Central memory CD4-positive, alpha-beta T cell (primary cell): ENCODE measurements around the gene PLCB1.
"Not testable (repeated sequence)": the region's sequence is repeated elsewhere in the genome, so short reads cannot be mapped to it uniquely, and the experiment has no call there.

ENCODE experiments used
- DNase-seq: peaks from one replicate; pipeline ENCODE4 v3.0.0; 2022

The PLCB1 gene

GRCh38 chr20:8335495-8336195 lies 203.6 kb downstream of the PLCB1 start:
- no peak for DNase-seq

- no peak for DNase-seq
These were observed 207.3 kb downstream of the PLCB1 start for GRCh38 chr20:8339349-8339748.

GRCh38 chr20:8342391-8342790 lies 210.3 kb downstream of the PLCB1 start:
- no peak for DNase-seq

GRCh38 chr20:8344106-8344505 lies 212.0 kb downstream of the PLCB1 start:
- DNase-seq, result no peak

- no peak for DNase-seq
These were observed 212.6 kb downstream of the PLCB1 start for GRCh38 chr20:8344631-8345030.

- no peak for DNase-seq
These were observed 214.7 kb downstream of the PLCB1 start for GRCh38 chr20:8346700-8347270.

GRCh38 chr20:8350225-8350624 lies 218.2 kb downstream of the PLCB1 start:
- DNase-seq, result not testable (repeated sequence)

GRCh38 chr20:8352486-8352885 lies 220.4 kb downstream of the PLCB1 start:
- no peak for DNase-seq

- DNase-seq, result no peak
These were observed 221.4 kb downstream of the PLCB1 start for GRCh38 chr20:8353512-8353911.

GRCh38 chr20:8355453-8355852 lies 223.4 kb downstream of the PLCB1 start:
- no peak for DNase-seq

GRCh38 chr20:8356806-8357205 lies 224.7 kb downstream of the PLCB1 start:
- DNase-seq, result no peak

GRCh38 chr20:8357703-8358102 lies 225.6 kb downstream of the PLCB1 start:
- no peak for DNase-seq

GRCh38 chr20:8360035-8360434 lies 228.0 kb downstream of the PLCB1 start:
- DNase-seq, result no peak

GRCh38 chr20:8361006-8361652 lies 229.1 kb downstream of the PLCB1 start:
- no peak for DNase-seq

- DNase-seq, result no peak
These were observed 229.7 kb downstream of the PLCB1 start for GRCh38 chr20:8361779-8362178.

GRCh38 chr20:8362457-8362856 lies 230.4 kb downstream of the PLCB1 start:
- DNase-seq, result no peak

GRCh38 chr20:8363970-8364733 lies 232.1 kb downstream of the PLCB1 start:
- no peak for DNase-seq

- DNase-seq, result no peak
These were observed 232.6 kb downstream of the PLCB1 start for GRCh38 chr20:8364734-8365078.

- DNase-seq, result no peak
These were observed 233.6 kb downstream of the PLCB1 start for GRCh38 chr20:8365634-8366033.

- no peak for DNase-seq
These were observed 234.3 kb downstream of the PLCB1 start for GRCh38 chr20:8366303-8366923.

- DNase-seq, result no peak
These were observed 235.6 kb downstream of the PLCB1 start for GRCh38 chr20:8367689-8368088.

GRCh38 chr20:8368670-8369069 lies 236.6 kb downstream of the PLCB1 start:
- DNase-seq, result no peak

GRCh38 chr20:8369311-8369710 lies 237.2 kb downstream of the PLCB1 start:
- no peak for DNase-seq
